CD14-positive monocyte (primary cell): ENCODE data around the gene PLEKHJ1. TPM values are rescaled to one million over a fixed set of nuclear protein-coding genes. Genes with fewer than 3 reads are reported as not detected.

Experiments
- DNase-seq, 3 donors: peaks; one replicate each; pipeline ENCODE4 v3.0.0-alpha.2; 2011 to 2022
- H2AFZ ChIP-seq: 2 replicates; pipeline ENCODE4 v1.6.0; 2012; ENCODE audit warnings: mild to moderate bottlenecking, low read depth, low read length, inconsistent platforms; ENCODE audit not compliant: insufficient read depth, poor library complexity, severe bottlenecking
- H3K27ac ChIP-seq, 2 donors: 1 replicate in 1 of 2; 2 replicates in 1 of 2; pipeline ENCODE4 v1.5.1; 2012 to 2013; ENCODE audit warnings: low read length in 2 of 2, control low read depth in 1 of 2, inconsistent platforms in 1 of 2, low read depth in 1 of 2, mild to moderate bottlenecking in 1 of 2
- H3K27me3 ChIP-seq, 2 donors: one replicate each; pipeline versions ENCODE4 v1.6.0 to v1.6.1; 2011 to 2013; ENCODE audit warnings: low read length in 2 of 2; ENCODE audit not compliant: control insufficient read depth in 2 of 2, insufficient read depth in 2 of 2
- H3K36me3 ChIP-seq, 2 donors: replicated peaks in 1 of 2; 1 replicate in 1 of 2; 2 replicates in 1 of 2; pipeline versions ENCODE4 v1.5.1 to v1.6.1; 2012 to 2013; ENCODE audit warnings: low read length in 2 of 2, control low read depth in 1 of 2, inconsistent platforms in 1 of 2, mild to moderate bottlenecking in 1 of 2; ENCODE audit not compliant: insufficient read depth in 2 of 2, control insufficient read depth in 1 of 2
- H3K4me1 ChIP-seq, 2 donors: 1 replicate in 1 of 2; 2 replicates in 1 of 2; pipeline versions ENCODE4 v1.5.1 to v1.6.1; 2012 to 2013; ENCODE audit warnings: low read length in 2 of 2, control low read depth in 1 of 2, inconsistent platforms in 1 of 2, mild to moderate bottlenecking in 1 of 2, moderate library complexity in 1 of 2; ENCODE audit not compliant: insufficient read depth in 2 of 2, control insufficient read depth in 1 of 2
- H3K4me2 ChIP-seq: replicated peaks from 2 replicates; pipeline ENCODE3; 2012; ENCODE audit warnings: low read length, moderate library complexity, mild to moderate bottlenecking; ENCODE audit not compliant: poor library complexity, severe bottlenecking; ENCODE audit errors: extremely low read depth
- H3K4me3 ChIP-seq, 3 experiments: fragments of 200-600 bp in 1 of 3; sonication (generic) in 1 of 3; replicated peaks in 1 of 3; 1 replicate in 2 of 3; 2 replicates in 1 of 3; pipeline ENCODE4 v1.5.1; 2011 to 2013; ENCODE audit warnings: low read length in 3 of 3, mild to moderate bottlenecking in 3 of 3, control low read depth in 2 of 3, low read depth in 2 of 3, inconsistent platforms in 1 of 3, moderate library complexity in 1 of 3
- H3K79me2 ChIP-seq: 2 replicates; pipeline ENCODE4 v1.6.0; 2012; ENCODE audit warnings: mild to moderate bottlenecking, control low read depth, inconsistent platforms, low read length, moderate library complexity; ENCODE audit not compliant: insufficient read depth
- H3K9ac ChIP-seq: 2 replicates; pipeline ENCODE4 v1.6.0; 2017; ENCODE audit warnings: low read length, mild to moderate bottlenecking; ENCODE audit not compliant: insufficient read depth, poor library complexity, severe bottlenecking
- H3K9me3 ChIP-seq, 2 donors: replicated peaks in 1 of 2; 1 replicate in 1 of 2; 2 replicates in 1 of 2; pipeline versions ENCODE4 v1.5.1 to v1.6.1; 2012 to 2013; ENCODE audit warnings: low read length in 2 of 2, control low read depth in 1 of 2; ENCODE audit not compliant: control insufficient read depth in 1 of 2, insufficient read depth in 1 of 2
- H4K20me1 ChIP-seq: 2 replicates; pipeline ENCODE4 v1.6.0; 2012; ENCODE audit warnings: mild to moderate bottlenecking, low read length, control low read depth, moderate library complexity; ENCODE audit not compliant: insufficient read depth
- H3K27ac Mint-ChIP-seq, 7 donors: one replicate each; pipeline ENCODE4 v1.8.0; 2020; ENCODE audit warnings: mild to moderate bottlenecking in 7 of 7, mixed read lengths in 7 of 7, moderate library complexity in 6 of 7, inconsistent platforms in 2 of 7
- H3K27me3 Mint-ChIP-seq, 3 donors: one replicate each; pipeline ENCODE4 v1.8.0; 2021 to 2022; ENCODE audit warnings: low read depth in 3 of 3, mild to moderate bottlenecking in 3 of 3, mixed read lengths in 3 of 3, moderate library complexity in 3 of 3, inconsistent platforms in 1 of 3
- H3K36me3 Mint-ChIP-seq, 2 donors: one replicate each; pipeline ENCODE4 v1.8.0; 2020; ENCODE audit warnings: mixed read lengths in 2 of 2, inconsistent platforms in 1 of 2, mild to moderate bottlenecking in 1 of 2
- H3K4me1 Mint-ChIP-seq: one replicate; pipeline ENCODE4 v1.8.0; 2020; ENCODE audit warnings: mild to moderate bottlenecking, mixed read lengths
- H3K4me3 Mint-ChIP-seq, 2 donors: one replicate each; pipeline ENCODE4 v1.8.0; 2020; ENCODE audit warnings: mild to moderate bottlenecking in 2 of 2, mixed read lengths in 2 of 2, moderate library complexity in 1 of 2
- H3K9me3 Mint-ChIP-seq, 7 donors: one replicate each; pipeline ENCODE4 v1.8.0; 2020 to 2022; ENCODE audit warnings: mixed read lengths in 7 of 7, mild to moderate bottlenecking in 6 of 7, moderate library complexity in 6 of 7, inconsistent platforms in 2 of 7
- WGBS: methylation state at CpG from one replicate; pipeline ENCODE4 v1.1.5; 2013; ENCODE audit warnings: missing lambda C conversion rate; ENCODE audit not compliant: insufficient coverage; 5-methylcytosine and 5-hydroxymethylcytosine counted together
- intact Hi-C, 2 donors: fragments of 100-400 bp; cut with micrococcal nuclease; formaldehyde crosslinking; loops; one replicate each; pipeline versions ENCODE4 v1.15.0 to v1.15.1; 2023
- polyA plus RNA-seq, 3 donors: library from polyadenylated mRNA; depleted of rRNA in 1 of 3; unstranded in 2 of 3; stranded (reverse) in 1 of 3; fragments of 300-500 nt in 2 of 3; fragments of >200 nt in 1 of 3; fragmentation: Illumina TruSeq in 2 of 3; gene quantifications; 1 replicate in 2 of 3; 2 replicates in 1 of 3; pipeline ENCODE4 v1.2.3, GENCODE V29; 2012 to 2021
- TF ChIP-seq, protein P1 (sequence below): fragments of 200-600 bp; IDR thresholded peaks from one replicate; pipeline ENCODE4 v1.8.0; 2022; ENCODE audit warnings: antibody characterized with exemption, mild to moderate bottlenecking

Gene PLEKHJ1
- polyA plus RNA-seq, 3 donors: 62.1 to 90.0 (median 69.0) TPM

DNA sequence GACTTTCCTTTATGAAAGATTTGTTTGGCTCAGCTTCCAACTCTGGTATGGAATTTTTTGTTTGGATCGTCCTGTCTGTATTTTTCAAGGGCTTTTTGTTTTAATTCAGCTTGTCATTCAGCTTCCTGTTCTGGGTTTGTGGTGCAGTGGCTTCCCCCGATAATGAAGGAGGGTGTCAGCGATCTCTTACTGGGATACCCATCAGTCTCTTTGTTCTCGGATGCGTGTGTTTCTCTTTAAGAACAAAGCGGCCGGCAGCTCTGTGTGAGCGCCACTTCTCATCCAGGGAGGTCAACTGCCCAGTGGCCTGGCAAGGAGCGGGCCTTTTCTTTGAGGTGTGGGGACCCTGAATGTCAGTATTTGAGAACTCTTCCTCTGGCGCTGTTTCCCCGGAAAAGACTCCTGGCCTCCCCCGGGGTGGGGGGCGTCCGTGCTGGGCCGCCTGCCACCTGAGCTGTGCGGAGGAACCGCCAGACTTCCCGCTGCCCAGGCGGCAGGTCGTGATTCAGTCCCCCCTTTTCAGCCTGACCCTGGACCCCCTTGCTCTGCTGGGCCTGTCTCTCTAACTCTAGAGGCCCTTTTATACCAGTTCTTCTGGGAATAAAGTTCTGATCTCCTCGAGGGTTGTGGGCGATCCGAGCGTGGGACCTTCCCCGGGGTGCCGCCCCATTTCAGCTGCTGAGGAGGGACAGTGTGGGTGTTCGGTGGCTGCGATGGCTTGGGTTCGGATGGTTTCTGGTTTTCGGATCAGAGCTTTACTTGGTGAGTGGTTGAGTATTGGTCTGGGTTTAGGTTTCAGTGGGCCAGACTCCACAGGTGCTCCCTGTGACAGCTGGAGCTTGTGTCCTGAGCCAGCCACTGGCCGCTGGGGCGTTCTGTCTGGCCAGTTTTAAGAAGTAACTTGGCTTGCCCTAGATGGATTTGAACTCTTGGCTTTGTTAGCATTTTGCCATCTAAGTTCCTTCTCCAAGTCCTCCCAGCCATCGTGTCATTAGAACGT lies 3.9 kb upstream of the PLEKHJ1 start:
- Mint-ChIP-seq H3K4me1 (peaks cover 48% of the 10 kb centered on the region), H3K4me3 (peak overlapping the region; percentile 68 to 91), H3K27me3 (peaks cover 0 to 1% (median 0%) of the 10 kb centered on the region in 3 donors), H3K27ac (peak overlapping the region; percentile 73 to 99 (median 86)), H3K9me3 (no peaks in the 10 kb centered on the region), H3K36me3 (peaks cover 26 to 46% of the 10 kb centered on the region in 2 donors)
- Histone ChIP-seq H3K4me2 (peak overlapping the region; percentile 93), H3K4me1 (peaks cover 41 to 49% of the 10 kb centered on the region in 2 donors), H3K9me3 (no peaks in the 10 kb centered on the region), H3K36me3 (peaks cover 22 to 44% of the 10 kb centered on the region in 2 donors), H2AFZ (no peak overlapping the region), H3K9ac (peak overlapping the region; percentile 41), H3K79me2 (peaks cover 88% of the 10 kb centered on the region), H4K20me1 (peaks cover 84% of the 10 kb centered on the region), H3K4me3 (peak overlapping the region; percentile 6 to 65 (median 27)), H3K27ac (peak overlapping the region; percentile 2 to 99), H3K27me3 (no peaks in the 10 kb centered on the region)
- WGBS: 35% methylated on average over 34 of the region's 34 CpGs
- TF ChIP-seq, protein P1, sequence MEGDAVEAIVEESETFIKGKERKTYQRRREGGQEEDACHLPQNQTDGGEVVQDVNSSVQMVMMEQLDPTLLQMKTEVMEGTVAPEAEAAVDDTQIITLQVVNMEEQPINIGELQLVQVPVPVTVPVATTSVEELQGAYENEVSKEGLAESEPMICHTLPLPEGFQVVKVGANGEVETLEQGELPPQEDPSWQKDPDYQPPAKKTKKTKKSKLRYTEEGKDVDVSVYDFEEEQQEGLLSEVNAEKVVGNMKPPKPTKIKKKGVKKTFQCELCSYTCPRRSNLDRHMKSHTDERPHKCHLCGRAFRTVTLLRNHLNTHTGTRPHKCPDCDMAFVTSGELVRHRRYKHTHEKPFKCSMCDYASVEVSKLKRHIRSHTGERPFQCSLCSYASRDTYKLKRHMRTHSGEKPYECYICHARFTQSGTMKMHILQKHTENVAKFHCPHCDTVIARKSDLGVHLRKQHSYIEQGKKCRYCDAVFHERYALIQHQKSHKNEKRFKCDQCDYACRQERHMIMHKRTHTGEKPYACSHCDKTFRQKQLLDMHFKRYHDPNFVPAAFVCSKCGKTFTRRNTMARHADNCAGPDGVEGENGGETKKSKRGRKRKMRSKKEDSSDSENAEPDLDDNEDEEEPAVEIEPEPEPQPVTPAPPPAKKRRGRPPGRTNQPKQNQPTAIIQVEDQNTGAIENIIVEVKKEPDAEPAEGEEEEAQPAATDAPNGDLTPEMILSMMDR: no peak
- intact Hi-C loops: loop anchor here (5.0 kb wide), 3 partner anchors 77 to 88 kb away; partner anchors contain the start of genes AP3D1 (in 2 of the 2), LSM7 (in 1 of the 2) and SPPL2B (in 1 of the 2)
- DNase-seq: peak; percentile 17 to 50 (median 22)

GRCh38 chr19:2239173-2239572 lies 3.0 kb upstream of the PLEKHJ1 start:
- peak overlapping the region; percentile 68 to 91 for H3K4me3 Mint-ChIP-seq
- Histone ChIP-seq H3K36me3 (peaks cover 13 to 36% of the 10 kb centered on the region in 2 donors), H3K4me3 (peak overlapping the region; percentile 6 to 65 (median 27)), H3K4me2 (peak overlapping the region; percentile 93), H3K27me3 (no peaks in the 10 kb centered on the region), H3K9ac (peak overlapping the region; percentile 41), H3K9me3 (no peaks in the 10 kb centered on the region), H3K27ac (peak overlapping the region in 1 of 2 donors; percentile 99), H3K79me2 (peaks cover 93% of the 10 kb centered on the region), H2AFZ (no peak overlapping the region), H3K4me1 (peaks cover 49 to 58% of the 10 kb centered on the region in 2 donors), H4K20me1 (peaks cover 86% of the 10 kb centered on the region)
- TF ChIP-seq, protein P1: no peak
- peaks cover 0 to 1% (median under 1%) of the 10 kb centered on the region in 3 donors for H3K27me3 Mint-ChIP-seq
- WGBS: 52% methylated on average over 4 of the region's 10 CpGs
- peak overlapping the region; percentile 75 to 100 (median 91) for H3K27ac Mint-ChIP-seq
- H3K9me3 Mint-ChIP-seq: no peaks in the 10 kb centered on the region
- peak in 1 of 3 donors; percentile 25 for DNase-seq
- H3K4me1 Mint-ChIP-seq: peaks cover 56% of the 10 kb centered on the region
- intact Hi-C loops: loop anchor here (5.0 kb wide), 3 partner anchors 78 to 88 kb away; partner anchors contain the start of genes AP3D1 (in 2 of the 2), LSM7 (in 1 of the 2) and SPPL2B (in 1 of the 2)
- H3K36me3 Mint-ChIP-seq: peaks cover 21 to 40% of the 10 kb centered on the region in 2 donors
